Renal pelvis (tissue), 3 donors: ENCODE data around the gene GPX7. TPM values are rescaled to one million over a fixed set of nuclear protein-coding genes. Genes with fewer than 3 reads are reported as not detected.

Experiments
- polyA plus RNA-seq, 3 donors: library from polyadenylated mRNA; unstranded; fragments of 120-200 nt; gene quantifications; one replicate each; pipeline ENCODE4 v1.2.1, GENCODE V29; 2013; ENCODE audit not compliant: insufficient read length in 3 of 3

Gene GPX7
- polyA plus RNA-seq, 3 donors: 67.6 to 88.6 (median 86.1) TPM

Other genes starting within 250 kb of the GPX7 start
- gene CC2D1B, start 236.2 kb upstream of the GPX7 start, polyA plus RNA-seq: 10 to 100 TPM; 25.5 to 35.4 (median 34.6) TPM
- 1 to 10 TPM; 7.5 to 8.6 (median 7.7) TPM for gene ORC1, start 197.9 kb upstream of the GPX7 start, polyA plus RNA-seq
- gene PRPF38A, start 197.8 kb upstream of the GPX7 start, polyA plus RNA-seq: 10 to 100 TPM; 74.4 to 80.0 (median 77.5) TPM
- 100 to 1,000 TPM in 2 of 3 donors, 10 to 100 TPM in 1; 70.6 to 123 (median 107) TPM for gene TUT4, start 49.3 kb upstream of the GPX7 start, polyA plus RNA-seq
- 1 to 10 TPM; 1.6 to 3.7 (median 2.7) TPM for gene SHISAL2A, start 30.8 kb downstream of the GPX7 start, polyA plus RNA-seq
- 10 to 100 TPM; 13.5 to 18.2 (median 17.7) TPM for gene COA7, start 96.0 kb downstream of the GPX7 start, polyA plus RNA-seq
- gene ZYG11B, start 124.1 kb downstream of the GPX7 start, polyA plus RNA-seq: 10 to 100 TPM; 21.1 to 26.2 (median 26.2) TPM
- gene ZYG11A, start 240.4 kb downstream of the GPX7 start, polyA plus RNA-seq: under 1 TPM; 0.17 to 0.27 (median 0.18) TPM